Dedifferentiated amniotic fluid mesenchymal stem cell (primary cell): Measurements from ENCODE around the gene TIMP2.

Experiments used
- DNase-seq: peaks from one replicate; pipeline ENCODE4 v3.0.0-alpha.2; 2016; ENCODE audit errors: extremely low spot score

Gene TIMP2

GRCh38 chr17:78817123-78817522 lies 108.1 kb downstream of the TIMP2 start:
- no peak for DNase-seq

GRCh38 chr17:78815696-78816095 lies 109.5 kb downstream of the TIMP2 start:
- DNase-seq = no peak

- no peak for DNase-seq
Observed at GRCh38 chr17:78812855-78813254, 112.3 kb downstream of the TIMP2 start.

GRCh38 chr17:78808163-78808562 lies 117.0 kb downstream of the TIMP2 start:
- no peak for DNase-seq

GRCh38 chr17:78806451-78806850 lies 118.7 kb downstream of the TIMP2 start:
- DNase-seq = no peak

- no peak for DNase-seq
Observed at GRCh38 chr17:78805301-78805700, 119.9 kb downstream of the TIMP2 start.

- no peak for DNase-seq
Observed at GRCh38 chr17:78804777-78805176, 120.4 kb downstream of the TIMP2 start.

GRCh38 chr17:78803186-78803845 lies 121.9 kb downstream of the TIMP2 start:
- no peak for DNase-seq
